NCI-H2107 treated with DMSO at 0.1 percent for 48 hours (cell line): ENCODE data around the gene CMTM6.
"Not testable (repeated sequence)": the region's sequence is repeated elsewhere in the genome, so short reads cannot be mapped to it uniquely, and the experiment has no call there.

Experiments
- DNase-seq: peaks from one replicate; lab custom pipeline; 2025; ENCODE audit not compliant: unreplicated experiment; lab: John Stamatoyannopoulos, UW

Gene CMTM6

DNA sequence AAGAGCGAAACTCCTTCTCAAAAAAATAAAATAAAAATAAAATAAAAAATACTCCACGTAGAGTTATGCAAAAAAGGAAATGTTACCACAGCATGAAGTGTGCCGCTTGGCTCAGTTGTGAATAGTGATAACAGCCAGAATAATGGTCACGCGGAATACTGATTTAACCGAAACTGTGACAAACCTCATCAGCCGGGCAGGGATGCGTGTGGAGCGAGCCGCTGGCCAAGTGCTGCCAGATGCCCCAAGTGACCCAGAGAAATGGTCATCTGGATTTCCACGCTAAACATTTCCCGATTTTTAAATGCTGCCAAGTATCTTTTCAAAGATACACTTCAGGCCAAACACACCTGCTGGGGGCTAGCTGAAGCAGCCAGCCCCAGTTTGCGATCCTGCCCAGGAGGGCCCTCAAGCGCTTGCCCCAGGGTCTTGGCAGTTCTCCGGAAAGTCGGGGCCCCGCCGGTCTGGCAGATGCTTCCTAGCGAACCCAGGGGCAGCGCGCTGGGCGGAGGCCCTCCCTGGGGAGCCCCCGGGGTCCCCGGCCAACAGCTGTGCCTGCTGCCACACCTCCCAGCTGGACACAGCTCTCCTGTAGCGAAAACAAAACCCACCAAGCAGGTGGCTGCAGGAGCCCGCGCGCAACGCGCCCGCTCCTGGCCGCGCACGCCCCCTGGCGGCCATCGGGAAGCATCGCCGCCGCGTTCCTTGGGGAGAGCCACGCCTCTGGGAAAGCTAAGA, 35.1 kb downstream of the CMTM6 start:
- peak; percentile 16 for DNase-seq

DNA sequence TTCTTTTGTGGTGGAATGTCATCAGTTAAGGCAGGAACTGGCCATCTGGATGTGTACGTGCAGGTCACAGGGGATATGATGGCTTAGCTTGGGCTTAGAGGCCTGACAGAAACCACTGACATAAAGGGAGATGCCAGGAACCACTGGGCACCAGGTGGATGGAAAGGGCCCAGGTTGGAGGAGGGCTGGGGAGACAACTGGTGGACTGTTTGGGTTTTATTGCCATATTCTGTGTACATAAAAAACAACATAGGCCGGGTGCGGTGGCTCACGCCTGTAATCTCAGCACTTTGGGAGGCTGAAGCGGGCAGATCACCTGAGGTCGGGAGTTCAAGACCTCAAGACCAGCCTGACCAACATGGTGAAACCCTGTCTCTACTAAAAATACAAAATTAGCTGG, 35.8 kb downstream of the CMTM6 start:
- not testable (repeated sequence) for DNase-seq

GRCh38 chr3:32464726-32465125, 37.9 kb downstream of the CMTM6 start:
- not testable (repeated sequence) for DNase-seq

GRCh38 chr3:32463415-32463814, 39.2 kb downstream of the CMTM6 start:
- DNase-seq = not testable (repeated sequence)

GRCh38 chr3:32462191-32462986, 40.3 kb downstream of the CMTM6 start:
- not testable (repeated sequence) for DNase-seq

- not testable (repeated sequence) for DNase-seq
Measured at GRCh38 chr3:32460817-32461496, 41.7 kb downstream of the CMTM6 start.

DNA sequence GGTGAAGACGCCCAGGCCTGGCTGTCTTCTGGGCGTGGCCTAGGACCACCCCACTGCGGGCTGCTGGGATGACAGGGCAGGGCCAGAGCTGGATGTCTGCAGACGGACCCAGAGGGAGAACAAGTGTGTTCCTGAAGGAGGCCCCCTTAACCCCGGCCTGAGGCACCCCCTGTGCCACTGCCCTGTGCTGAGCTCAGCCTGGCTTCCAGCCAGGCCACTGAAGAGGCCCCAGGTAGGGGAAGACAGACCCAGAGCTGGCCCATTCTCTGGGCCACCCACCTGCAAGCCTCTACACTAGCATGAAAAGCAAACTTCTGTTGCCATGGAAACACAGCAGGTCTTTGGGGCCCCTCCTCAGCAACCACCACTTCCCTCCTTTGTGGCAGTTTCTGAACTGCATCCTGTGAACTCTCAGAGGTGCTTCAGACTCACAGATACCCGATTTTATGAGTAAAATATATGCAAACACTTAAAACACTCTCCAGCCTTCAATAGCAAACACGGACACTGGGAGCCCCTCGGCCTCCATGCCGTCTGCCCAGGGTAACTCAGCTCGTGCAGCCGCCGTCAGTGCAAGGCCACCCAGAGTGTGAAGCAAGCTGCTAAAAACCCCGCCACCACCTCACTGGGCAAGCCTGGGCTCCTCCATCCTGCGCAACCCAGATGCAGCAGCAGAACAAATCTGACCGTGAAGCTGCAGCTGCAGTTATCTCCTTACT, 42.5 kb downstream of the CMTM6 start:
- no peak for DNase-seq

DNA sequence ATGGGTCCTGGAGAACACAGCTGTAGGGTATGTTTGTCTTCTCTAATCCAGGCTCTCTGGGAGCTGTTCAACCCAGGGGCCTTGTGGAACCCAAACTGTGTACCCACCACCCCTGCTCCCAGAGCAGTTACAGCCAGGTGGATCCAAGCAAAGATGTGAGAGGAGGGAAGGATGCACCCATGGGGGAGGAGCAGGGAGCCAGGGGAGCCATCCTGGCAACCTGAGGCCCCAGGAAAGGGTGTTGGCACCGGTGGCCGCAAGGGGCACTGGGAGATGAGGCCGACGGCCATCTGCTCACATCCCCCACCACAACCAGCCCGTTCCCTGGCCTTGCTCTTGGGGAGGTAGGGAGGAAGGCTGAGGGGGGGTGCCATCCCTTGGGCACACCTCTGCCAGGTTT, 43.2 kb downstream of the CMTM6 start:
- DNase-seq = no peak

GRCh38 chr3:32457971-32458471, 44.6 kb downstream of the CMTM6 start:
- DNase-seq = no peak

- no peak for DNase-seq
Measured at GRCh38 chr3:32456429-32457130, 46.1 kb downstream of the CMTM6 start.

DNA sequence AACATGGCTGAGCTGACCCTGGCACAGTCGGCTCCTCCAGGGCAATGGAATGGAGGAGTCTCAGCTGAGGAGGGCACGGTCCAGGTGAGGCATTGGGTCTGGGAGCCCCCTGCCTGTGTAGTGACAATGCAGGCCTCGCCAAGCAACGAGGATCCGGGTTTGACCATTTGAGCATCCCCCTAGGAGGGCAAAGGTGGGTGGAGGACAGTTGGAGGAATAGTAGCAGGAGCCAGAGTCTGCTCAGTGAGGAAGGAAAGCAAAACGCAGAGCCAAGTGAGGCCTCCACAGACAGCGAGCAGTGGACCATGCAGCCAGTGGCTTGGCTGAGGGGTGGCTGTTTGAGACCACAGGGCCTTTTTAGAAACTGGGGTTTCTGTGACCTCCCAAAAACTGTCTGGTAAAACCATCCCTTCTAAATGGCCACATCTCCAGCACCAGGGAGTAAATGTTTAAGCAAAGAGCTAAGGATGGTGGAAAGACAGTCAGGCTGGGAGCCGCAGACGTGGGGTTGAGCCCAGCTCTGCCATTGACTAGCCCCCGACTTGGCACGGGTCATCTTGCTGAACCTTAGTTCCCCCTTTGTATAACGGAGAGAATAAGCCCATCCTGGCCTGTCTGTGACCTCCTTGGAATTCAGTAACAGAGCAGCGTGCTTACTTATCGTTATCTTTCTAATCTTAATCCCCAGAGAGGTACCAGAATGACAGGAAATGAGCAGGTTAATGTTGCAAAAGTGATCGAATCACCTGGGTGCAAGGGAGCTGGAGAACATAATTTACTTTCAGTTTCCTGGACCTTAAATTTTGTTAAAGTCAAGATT, 46.8 kb downstream of the CMTM6 start:
- DNase-seq = no peak

DNA sequence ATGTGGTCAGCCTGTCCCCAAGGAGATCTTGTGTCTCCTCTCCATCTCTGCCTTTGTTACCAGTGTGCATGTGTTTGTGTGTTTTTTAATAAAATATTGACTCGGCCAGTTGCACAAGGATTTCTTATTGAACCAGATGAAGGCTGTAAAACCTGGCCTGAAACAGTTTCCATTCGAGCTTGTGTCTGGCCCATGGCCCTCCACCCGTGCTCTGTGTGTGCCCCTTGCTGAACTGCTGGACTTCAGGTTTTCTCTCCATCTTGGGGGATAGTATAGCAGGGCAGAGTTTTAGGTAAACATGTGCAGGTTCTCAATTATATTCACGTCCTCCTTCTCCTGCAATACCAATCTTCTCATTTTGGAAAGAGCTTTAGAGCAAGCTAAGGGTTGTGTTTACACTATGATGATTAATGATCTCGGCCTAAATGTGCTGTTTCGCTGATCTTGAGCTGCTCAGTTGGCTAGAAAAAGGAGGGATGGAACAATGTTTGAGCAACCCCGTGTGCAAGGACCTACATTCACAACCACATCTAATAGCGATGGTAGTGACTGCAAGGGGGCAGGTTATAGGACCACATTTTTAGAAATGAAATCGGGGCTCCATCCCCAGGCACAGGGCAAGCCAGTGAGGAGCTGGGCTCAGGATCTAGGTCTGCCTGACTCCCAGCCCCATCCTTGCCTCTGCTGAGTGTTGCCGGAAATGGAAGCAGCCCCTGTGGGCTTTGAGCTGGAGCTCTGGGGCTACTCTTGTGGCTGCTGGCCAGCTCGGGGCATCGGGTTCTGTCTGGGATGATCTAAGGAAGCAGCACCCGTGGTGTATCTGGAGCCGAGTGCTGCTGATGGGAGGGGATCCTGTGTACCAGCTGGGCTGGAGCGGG, 47.7 kb downstream of the CMTM6 start:
- DNase-seq = no peak

DNA sequence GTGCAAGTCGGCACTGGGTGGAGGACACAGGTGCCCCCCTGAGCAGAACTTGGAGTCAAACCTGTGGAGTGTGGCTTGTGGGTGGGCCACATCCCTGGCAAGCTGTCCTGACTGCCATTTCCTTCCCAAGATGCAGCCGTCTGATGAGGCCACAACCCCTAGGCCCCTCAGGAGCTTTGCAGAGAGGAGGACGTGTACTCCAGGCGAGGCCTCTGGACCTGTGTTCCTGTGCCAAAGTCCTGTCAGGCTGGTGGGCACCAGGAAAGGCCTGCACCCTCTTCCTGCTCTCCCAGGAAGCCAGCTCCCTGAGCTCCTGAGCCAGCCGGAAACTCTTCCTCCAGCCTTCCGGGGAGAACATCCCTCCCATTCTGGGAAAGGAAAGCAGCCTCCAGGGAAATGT, 48.5 kb downstream of the CMTM6 start:
- no peak for DNase-seq

GRCh38 chr3:32453346-32453745, 49.3 kb downstream of the CMTM6 start:
- DNase-seq = no peak

- no peak for DNase-seq
Measured at GRCh38 chr3:32452009-32452408, 50.6 kb downstream of the CMTM6 start.

DNA sequence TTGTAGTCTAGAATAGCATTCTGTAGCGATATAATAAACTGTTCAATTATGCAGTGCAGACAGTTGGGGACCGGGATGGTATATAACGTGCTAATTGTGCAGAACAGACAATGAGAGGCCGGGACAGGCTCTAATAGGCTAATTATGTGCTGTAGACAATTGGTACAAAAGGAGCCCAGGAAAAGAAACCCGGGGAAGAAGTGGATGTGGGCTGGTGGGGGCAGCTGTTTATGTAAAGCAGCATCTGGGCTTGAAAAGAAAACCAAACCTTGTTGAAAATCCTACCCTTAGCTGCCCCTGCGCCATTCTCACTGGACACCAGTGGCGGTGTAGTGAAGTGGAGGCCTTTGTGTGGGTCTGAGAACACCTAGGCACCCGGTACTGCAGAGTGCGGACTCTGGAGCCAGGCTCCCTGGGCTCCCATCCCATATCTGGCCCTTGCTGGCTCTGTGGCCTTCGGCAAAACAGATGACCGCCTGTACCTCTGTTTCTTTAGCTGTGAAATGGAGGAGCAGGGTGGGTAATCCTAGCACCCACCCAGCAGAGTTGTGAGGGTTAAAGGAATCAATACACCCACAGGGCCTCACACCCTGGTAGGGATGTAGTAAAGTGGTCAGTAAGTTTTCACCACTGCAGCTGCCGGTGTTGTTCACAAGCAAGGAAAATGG, 51.5 kb downstream of the CMTM6 start:
- no peak for DNase-seq

DNA sequence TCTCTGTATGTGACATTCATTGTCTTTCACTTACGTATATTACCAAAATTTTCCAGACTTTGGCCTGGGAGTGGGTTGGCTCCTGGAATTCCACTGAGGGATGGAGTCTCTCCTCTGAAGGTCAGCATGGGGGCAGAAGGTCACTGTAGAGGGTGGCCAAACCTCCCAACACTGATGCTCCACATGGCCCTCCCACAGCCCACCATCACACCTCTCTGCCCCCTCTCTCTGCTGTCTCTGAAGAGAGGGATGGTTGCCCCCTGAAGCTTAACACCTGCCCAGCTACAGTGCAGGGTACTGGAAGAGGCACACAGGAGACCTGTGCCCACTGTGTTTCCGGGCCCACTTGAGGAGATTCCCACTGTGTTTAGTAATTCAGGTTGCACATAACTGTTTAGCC, 52.2 kb downstream of the CMTM6 start:
- no peak for DNase-seq

DNA sequence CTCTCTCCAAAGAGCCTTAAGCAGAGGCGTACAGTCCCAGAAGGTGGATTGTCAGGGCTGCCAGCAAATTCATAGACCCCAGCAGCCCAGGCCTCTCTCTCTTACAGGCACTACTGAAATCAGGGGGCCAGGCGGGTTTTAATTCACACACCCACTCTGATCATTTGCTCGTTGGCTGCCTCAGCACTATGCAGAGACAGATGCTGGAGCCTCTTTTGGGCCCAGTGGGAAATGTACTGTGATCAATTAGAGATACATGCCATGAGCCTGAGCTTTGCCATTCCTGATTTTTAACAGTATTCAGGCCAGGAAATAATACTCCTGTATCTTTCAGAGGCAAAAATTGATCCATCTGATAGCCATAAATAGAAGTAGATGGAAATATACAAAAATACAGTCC, 53.0 kb downstream of the CMTM6 start:
- DNase-seq = no peak
